Measurements from ENCODE around the gene ARHGAP30.
A peak's percentile ranks its signal among the peaks of the same experiment; 100 is the strongest.

The ARHGAP30 gene

DNA sequence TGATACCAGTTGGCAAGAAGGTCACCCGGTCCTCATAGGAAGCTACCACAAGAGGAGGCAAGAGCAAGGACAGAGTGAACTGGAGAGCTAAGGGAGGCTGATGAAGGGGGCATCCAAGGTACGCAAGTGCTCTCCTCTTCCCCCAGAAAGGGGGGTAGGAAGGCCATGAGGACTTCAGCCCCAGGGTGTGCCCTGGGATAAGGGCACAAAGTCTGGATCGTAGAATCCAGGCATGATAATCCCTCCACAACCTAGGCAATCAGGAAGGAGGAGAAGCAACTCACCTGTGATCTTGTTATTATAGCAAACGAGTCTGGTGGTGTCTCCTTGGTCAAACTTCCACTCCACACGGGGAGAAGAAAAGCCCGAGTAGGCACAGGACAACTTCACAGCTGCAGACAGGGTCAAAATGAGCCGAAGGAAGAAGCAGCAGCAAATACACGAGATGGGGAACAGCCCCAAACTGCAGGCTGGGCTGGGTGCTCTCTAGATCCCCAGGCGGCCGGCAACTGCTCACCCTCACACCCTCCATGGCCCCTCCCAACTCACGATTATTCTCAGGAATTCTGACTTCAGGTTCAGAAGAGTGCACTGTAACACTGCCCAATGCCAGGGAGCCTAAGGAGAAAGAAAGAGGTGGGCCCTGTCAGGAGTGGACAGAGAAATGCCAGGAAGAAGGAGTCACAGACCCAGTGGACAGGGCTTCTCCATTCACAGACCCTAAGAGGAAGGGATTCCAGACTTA is 68.8 kb downstream of the ARHGAP30 start:
- H3K27me3 ChIP-seq (replicated peaks), result no peaks in the 10 kb centered on the region
- TF ChIP-seq, protein P1, sequence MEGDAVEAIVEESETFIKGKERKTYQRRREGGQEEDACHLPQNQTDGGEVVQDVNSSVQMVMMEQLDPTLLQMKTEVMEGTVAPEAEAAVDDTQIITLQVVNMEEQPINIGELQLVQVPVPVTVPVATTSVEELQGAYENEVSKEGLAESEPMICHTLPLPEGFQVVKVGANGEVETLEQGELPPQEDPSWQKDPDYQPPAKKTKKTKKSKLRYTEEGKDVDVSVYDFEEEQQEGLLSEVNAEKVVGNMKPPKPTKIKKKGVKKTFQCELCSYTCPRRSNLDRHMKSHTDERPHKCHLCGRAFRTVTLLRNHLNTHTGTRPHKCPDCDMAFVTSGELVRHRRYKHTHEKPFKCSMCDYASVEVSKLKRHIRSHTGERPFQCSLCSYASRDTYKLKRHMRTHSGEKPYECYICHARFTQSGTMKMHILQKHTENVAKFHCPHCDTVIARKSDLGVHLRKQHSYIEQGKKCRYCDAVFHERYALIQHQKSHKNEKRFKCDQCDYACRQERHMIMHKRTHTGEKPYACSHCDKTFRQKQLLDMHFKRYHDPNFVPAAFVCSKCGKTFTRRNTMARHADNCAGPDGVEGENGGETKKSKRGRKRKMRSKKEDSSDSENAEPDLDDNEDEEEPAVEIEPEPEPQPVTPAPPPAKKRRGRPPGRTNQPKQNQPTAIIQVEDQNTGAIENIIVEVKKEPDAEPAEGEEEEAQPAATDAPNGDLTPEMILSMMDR (IDR thresholded peaks at IDR 0.05; ENCODE audit: low read depth, low read length, missing control alignments), result no peak
- H3K36me3 ChIP-seq (replicated peaks), result no peaks in the 10 kb centered on the region
- H3K4me3 ChIP-seq (ENCODE audit: low read depth, low read length), result no peak overlapping the region
- H3K27ac ChIP-seq, result no peak overlapping the region
- no peak for DNase-seq
- in situ Hi-C loops (cut with HindIII; ENCODE audit: low pct_ligation_motif_present, low sequenced_read_pairs), result no loop called here

DNA sequence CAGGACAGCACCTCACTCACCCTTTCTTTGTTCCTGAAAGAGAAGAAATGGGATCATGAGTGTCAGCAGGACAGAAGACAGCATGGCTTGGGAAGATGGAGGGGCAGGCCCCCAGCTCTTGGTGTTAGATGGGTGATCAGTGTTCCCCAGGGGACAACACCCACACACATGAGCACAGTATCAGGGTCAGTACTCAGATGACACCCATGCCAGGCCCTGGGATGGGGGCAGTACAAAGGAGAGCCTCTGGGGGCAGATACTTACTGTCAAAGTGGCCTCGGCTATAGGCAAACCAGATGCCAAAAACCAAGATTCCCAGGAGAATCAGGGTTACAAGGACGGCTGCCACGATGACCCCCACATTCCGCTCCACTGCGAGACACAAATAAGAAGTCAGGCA is 70.3 kb downstream of the ARHGAP30 start:
- Histone ChIP-seq H3K4me3 (ENCODE audit: low read depth, low read length) (no peak overlapping the region), H3K27me3 (replicated peaks) (no peaks in the 10 kb centered on the region), H3K36me3 (replicated peaks) (no peaks in the 10 kb centered on the region), H3K27ac (no peak overlapping the region)
- TF ChIP-seq, protein P1 (IDR thresholded peaks at IDR 0.05; ENCODE audit: low read depth, low read length, missing control alignments), result peak; percentile 10
- in situ Hi-C loops (cut with HindIII; ENCODE audit: low pct_ligation_motif_present, low sequenced_read_pairs), result no loop called here
- no peak for DNase-seq

DNA sequence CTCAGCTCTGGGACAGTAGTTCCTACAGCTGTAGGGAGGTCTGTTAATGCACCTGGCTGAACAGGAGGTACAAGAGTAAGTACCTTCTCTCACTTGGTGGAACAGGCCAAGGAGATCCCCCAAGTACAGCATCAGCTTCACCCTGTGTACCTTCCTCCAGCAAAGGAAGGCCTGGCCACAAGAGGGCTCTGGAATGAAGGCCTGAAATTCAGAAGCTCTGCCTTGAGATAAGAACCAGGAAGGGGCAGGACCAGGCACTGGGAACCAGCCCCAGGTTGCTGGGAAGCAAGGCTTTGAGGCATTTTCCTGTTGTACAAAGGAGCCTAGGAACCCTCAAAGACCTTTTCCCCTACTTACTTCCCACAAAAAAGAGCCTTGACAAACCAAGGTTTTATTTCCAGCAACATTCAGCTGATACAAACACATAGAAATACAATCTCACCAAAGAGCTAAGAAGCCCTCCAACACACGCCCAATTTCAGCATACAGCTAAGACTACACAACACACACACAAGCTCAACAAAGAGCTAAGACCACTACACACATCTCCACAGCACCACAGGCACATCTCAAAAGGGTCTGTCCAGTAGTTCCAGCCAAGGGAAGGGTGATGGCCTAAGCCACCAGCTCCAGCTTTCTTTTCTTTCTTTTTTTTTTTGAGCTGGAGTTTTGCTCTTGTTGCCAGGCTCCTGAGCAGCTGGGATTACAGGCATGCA is 72.2 kb downstream of the ARHGAP30 start:
- in situ Hi-C loops (cut with HindIII; ENCODE audit: low pct_ligation_motif_present, low sequenced_read_pairs), result no loop called here
- TF ChIP-seq, protein P1 (IDR thresholded peaks at IDR 0.05; ENCODE audit: low read depth, low read length, missing control alignments), result peak; percentile 86
- Histone ChIP-seq H3K27ac (no peak overlapping the region), H3K4me3 (ENCODE audit: low read depth, low read length) (no peak overlapping the region), H3K36me3 (replicated peaks) (no peaks in the 10 kb centered on the region), H3K27me3 (replicated peaks) (no peaks in the 10 kb centered on the region)
- DNase-seq, result peak; percentile 71
